Left renal cortex interstitium (tissue), 4 donors: ENCODE results near the gene STK24. TPM values are rescaled to one million over a fixed set of nuclear protein-coding genes. Genes with fewer than 3 reads are reported as not detected.

Experiments used
- DNase-seq, 4 donors: peaks; one replicate each; pipeline ENCODE4 v3.0.0-alpha.2; 2013; ENCODE audit warnings: low read depth in 4 of 4, low spot score in 2 of 4, missing footprints in 1 of 4
- polyA plus RNA-seq, 4 donors: library from polyadenylated mRNA; unstranded; fragments of 120-200 nt; gene quantifications; one replicate each; pipeline ENCODE4 v1.2.1, GENCODE V29; 2013; ENCODE audit not compliant: insufficient read length in 4 of 4

Gene STK24
- polyA plus RNA-seq, 4 donors = 110 to 129 (median 115) TPM

GRCh38 chr13:98494769-98495168 lies 82.1 kb downstream of the STK24 start:
- DNase-seq = no peak

DNA sequence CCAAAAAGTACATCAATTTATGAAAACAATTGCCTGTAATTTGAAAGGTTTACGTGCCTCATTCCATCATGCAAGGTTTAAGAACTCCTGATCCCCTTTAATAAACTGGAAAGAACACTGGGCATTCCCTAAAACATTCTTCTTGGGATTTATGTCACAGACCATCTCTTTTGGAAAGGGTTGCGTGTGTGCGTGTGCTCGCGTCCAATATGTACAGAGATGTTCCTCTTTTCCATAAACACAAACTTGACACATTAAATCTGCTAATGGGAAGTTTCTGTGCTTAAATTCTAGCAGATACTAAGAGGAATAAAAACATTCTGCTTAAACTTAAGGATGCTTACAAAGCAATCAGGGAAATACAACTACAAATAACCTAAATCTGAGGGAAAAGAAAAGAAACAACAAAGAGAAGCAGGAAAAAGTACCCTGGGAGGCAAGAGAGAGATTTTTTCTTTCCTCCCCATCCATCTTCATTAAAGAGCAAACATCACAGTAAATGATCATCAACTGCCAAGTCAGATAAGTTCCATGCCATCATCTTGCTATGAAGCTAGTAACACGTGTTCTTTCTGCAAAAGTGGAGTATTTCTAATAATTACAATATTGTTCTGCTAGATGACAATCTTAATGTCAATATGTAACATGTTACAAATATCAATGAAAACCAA lies 83.7 kb downstream of the STK24 start:
- DNase-seq = no peak

DNA sequence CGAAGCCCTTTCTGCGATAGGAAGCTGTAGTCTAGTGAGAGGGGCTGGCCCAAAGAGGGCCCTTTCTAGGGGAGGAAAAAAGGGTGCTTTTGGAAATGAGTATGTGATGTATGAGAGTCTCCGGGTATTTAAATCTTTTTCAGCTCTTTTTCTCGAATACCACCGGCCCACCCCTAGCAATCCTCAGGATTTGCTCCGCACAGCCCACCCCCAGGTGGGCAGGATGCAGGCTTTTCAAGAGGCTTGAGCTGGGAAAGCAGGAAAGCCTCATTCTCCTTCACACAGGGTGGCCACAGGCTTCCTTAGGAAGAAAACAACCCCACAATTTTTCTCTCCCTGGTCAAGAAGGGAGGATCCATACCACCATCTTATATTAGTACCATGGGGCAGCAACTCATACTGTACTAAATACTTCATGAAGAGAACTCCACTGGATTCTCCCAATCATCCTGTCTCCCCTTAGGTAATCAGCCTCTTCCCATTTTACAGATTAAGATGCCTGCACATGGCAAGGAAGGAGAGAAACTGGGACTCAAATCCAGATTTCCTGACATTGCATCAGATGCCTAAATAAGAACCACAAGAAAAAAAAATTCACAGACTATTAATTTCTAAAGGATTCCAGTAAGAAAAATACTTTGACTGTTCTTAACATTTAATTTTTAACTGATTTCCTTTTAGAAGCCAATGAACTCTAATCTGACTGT lies 84.4 kb downstream of the STK24 start:
- DNase-seq = no peak

GRCh38 chr13:98490866-98491265 lies 86.0 kb downstream of the STK24 start:
- no peak for DNase-seq

DNA sequence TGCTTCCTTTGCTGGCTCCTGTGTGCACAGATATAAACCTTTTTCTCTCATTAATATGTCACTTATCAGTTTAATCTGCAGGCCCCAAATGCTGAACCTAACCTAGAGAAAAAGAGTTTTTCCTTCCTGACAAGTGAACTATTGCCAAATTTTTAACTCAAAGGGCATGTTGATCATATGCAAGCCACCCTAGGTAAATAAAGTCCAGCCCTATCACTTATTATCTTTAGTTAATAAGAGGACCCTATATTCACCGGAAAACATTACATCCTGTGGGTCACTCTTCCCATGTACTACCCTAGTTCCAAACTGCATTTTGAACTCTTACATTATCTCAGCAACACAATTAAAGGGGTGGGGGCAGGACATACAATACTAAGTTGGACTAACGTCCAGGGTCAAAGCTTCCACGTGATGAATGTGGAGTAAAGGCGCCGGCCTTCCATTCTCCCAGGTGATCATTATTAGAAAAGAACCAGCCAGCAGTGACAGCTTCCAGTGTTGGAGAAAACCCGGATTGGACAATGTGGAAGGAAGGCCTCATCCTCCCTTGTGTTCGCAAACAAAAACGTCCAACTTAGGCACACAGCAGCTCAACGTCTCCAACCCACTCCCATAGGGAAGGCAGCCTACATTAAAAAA lies 86.6 kb downstream of the STK24 start:
- no peak for DNase-seq

DNA sequence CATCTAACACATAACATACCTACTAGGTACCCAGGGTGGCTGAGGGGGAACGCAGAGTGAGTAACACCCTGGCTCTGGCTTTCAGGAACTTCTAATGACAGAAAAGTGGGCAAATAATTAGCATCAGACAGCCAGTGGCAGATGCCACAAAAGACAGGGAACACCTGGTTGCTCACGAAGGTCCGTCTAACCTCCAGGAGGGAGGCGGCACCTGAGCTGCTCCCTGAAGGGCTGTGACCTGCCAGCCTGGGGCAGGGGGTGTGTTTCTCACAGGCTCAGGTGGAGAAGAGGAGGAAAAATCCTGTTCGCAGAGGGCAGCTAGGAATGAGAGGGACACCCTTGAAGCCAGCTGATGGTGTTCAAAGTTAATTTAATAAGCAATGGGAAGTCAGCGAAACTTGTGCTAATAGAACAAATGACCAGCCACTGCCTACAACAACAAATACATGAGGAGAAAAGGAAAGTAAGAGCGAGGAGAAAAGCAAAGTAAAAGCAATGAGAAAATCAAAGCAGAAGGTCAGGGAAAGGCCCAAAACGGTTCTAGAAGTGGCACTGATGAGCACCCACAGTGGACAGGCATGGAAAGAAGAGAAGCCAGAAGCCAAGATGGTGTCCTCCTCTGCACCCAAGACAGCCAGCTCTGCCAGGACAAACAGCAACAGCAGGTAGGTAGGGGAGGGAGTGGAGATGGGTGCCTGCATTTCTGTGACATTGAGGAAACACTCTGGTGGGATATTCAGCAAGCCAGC lies 87.3 kb downstream of the STK24 start:
- no peak for DNase-seq

DNA sequence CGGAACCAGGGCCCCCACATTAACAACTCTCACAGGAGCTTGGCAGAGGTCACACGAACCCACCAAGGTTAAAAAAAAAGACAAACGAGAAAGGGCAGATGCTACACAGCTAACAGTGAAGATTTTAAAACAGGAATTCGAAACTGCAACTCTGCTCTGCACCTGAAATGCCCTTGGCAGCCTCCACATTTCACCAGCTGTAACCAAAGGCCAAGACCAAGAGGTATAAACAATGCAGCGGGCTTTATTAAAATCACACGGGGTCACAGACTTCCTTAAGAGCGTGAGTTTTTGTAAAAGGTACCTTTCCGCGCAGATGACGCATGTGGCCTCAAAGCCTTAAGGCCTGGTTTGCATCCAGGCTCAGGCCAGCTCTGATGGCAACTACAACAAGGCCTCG lies 88.2 kb downstream of the STK24 start:
- no peak for DNase-seq

- DNase-seq = no peak
Observed at GRCh38 chr13:98487522-98487921, 89.4 kb downstream of the STK24 start.

DNA sequence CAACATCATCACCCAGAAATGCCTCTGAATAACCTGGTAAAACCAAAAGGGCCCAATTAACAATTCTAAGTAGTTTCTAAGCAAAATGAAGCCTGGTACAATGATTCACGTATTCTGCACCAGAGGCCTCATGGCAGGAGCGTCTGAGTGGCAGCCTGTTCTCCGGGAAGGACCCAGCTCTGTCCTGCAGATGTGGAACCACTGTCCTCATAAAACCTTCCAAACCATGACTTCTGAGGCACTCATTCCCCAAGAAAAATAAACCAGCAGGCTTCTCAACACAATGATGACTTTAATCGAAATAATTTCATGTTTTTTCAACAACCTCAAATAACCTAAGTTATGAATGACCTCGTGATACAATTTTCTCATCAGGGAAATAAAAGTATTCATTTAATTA lies 89.9 kb downstream of the STK24 start:
- DNase-seq = no peak

DNA sequence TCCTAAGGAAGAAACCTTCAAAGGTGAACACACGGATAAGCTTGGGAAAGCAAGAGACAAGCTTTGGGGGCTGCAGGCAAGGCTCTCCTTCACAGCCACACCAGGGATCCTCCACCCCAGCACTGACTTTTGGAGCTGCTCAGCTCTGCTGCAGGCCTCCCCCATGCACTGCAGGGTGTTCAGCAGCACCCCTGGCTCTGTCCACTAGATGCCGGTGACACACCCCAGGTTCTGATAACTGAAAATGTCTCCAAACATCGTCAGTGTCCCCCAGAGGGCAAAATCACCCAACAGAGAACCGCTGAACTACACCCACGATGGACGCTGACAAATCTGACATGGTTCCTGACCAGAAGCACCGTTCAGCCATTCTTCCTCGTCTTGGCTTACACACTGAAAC lies 90.5 kb downstream of the STK24 start:
- DNase-seq = no peak

- no peak for DNase-seq
Observed at GRCh38 chr13:98485561-98485960, 91.3 kb downstream of the STK24 start.

DNA sequence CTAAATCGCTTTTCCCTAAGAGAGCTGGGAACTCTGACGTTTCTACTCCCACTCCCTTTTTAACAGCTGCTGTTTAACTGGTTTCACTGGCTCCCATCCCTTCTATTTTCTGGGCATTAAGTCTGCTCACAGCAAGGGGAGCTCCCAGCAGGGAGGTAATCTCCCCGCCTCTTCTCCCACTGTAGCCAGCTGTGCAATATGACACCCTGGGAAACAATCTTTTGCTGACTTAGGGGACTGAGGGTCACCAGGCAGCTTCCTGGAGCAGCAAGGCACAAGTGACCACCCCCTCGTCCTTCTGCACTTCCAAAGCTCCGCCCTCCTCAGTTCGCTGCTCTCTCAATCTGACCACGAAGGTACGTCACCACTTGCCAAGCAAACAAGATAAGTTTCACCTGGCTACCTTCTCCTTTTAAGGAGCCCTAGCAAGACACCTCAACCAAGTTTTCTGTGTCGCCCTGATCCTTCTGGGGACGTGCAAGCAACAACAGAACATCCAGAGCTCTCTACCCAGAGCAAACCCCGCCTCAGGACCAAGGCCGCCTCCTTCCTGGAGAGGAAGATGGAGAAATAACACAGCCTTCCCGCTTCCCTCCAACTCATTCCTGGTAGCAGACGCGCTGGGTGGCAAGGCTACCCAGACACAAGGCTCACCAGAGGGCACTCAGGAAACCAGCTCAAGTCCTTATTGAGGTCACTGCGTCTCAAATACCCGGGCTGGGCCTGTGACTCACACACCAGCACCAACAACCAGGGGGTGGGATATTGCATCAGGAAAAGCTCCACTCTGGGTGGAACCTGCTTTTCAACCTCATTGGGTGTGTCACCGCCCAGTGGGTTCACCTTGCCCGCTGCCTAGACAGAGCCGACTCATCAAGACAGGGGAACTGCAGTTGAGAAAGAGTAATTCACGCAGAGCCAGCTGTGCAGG lies 92.4 kb downstream of the STK24 start:
- DNase-seq = peak; percentile 64 to 86 (median 81)

DNA sequence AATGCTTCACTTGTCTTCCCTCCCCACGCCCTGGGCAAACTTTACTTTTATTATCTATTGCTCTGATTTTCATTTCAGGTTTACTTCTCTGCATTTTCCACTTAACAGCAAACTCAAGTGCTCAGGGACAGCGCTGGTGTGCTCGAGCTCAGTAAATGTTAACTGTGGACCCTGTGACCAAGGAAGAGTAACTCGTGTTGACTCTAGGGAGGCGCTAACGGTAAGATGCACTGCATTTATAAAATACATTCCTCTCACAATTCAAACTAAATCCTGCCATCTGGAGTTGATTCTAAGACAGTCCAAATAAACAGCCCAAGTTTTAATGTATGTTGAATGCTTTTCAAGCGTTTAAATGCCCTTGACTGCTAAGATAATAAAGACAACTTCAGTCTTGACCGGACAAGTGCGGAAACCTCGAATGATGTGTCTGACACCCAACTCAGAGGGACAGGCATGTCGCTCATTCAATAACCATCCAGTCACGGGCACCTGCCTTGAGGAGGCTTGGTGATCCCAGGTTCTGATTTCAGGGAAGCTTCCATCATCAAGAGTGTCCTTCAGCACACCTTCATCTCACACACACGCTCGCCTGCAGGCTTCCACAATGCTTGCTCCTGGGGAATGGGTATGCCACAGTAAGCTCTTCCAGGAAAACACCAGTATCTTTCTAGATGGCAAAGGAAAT lies 93.2 kb downstream of the STK24 start:
- no peak for DNase-seq

DNA sequence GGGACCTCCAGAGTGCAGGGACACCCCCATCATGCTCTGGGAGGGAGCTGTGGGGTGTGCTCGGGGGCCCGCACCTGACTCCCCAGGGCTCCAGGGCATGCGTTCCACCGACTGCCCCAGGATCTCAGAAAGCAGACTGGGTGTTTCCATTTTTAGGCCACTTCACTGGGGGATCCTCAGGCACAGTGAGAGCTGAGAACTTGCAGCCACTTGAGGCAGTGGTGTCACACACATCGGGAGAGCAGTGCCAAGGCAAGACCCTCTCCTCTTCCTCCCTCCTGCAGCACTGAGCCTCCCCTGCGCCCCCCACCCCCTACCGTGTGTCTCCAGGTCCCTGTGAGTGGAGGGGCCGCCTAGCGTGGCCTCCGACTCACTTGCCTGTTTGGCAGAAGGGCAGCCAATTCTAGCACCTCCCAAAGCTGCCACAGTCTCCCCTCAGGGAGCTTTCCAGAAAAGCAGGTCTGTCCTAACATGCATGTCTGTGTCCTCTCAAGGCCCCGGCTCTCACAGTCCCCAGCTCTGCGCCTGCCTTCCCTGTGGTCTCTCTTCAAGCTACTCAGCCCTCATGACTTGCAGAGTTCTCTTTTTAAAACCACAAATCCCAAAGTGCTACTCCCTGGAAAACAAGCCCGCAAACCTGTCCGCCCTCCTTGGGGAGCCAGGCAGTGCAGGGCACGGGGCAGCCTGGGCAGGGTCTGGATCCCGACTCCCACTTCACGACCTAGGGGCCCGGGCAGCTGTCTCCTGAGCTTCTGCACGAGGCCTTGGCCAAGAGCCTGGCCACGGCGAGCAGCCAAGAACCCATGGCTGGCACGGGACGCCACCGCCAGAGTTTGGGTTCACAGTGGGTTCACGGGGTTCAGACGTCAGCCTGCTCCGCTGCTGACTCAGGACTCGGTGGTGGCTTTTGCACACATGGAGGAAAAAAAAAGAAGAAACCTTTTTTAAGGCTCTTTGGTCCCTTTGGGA lies 94.1 kb downstream of the STK24 start:
- no peak for DNase-seq

- DNase-seq = no peak
Observed at GRCh38 chr13:98480915-98481877, 95.7 kb downstream of the STK24 start.

- DNase-seq = no peak
Observed at GRCh38 chr13:98479496-98480003, 97.4 kb downstream of the STK24 start.
